Esophagus muscularis mucosa (tissue), 3 donors: ENCODE data around the gene WDR26.
"Not testable (repeated sequence)": the region's sequence is repeated elsewhere in the genome, so short reads cannot be mapped to it uniquely, and the experiment has no call there.

Source experiments
- POLR2A ChIP-seq: fragments of 450-650 bp; IDR thresholded peaks from one replicate; pipeline ENCODE4 v1.6.1; 2017; ENCODE audit warnings: antibody characterized with exemption, moderate library complexity, mild to moderate bottlenecking, low read depth
- TF ChIP-seq, protein P1 (sequence below), 3 experiments: fragments of 200-600 bp in 2 of 3; fragments of 450-650 bp in 1 of 3; sonication (generic) in 2 of 3; IDR thresholded peaks; one replicate each; pipeline ENCODE4 v1.5.1; 2017 to 2019; ENCODE audit warnings: antibody characterized with exemption in 3 of 3, mild to moderate bottlenecking in 2 of 3, moderate library complexity in 1 of 3

- TF ChIP-seq, protein P1, sequence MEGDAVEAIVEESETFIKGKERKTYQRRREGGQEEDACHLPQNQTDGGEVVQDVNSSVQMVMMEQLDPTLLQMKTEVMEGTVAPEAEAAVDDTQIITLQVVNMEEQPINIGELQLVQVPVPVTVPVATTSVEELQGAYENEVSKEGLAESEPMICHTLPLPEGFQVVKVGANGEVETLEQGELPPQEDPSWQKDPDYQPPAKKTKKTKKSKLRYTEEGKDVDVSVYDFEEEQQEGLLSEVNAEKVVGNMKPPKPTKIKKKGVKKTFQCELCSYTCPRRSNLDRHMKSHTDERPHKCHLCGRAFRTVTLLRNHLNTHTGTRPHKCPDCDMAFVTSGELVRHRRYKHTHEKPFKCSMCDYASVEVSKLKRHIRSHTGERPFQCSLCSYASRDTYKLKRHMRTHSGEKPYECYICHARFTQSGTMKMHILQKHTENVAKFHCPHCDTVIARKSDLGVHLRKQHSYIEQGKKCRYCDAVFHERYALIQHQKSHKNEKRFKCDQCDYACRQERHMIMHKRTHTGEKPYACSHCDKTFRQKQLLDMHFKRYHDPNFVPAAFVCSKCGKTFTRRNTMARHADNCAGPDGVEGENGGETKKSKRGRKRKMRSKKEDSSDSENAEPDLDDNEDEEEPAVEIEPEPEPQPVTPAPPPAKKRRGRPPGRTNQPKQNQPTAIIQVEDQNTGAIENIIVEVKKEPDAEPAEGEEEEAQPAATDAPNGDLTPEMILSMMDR (IDR thresholded peaks at IDR 0.05) = not testable (repeated sequence)
- not testable (repeated sequence) for TF ChIP-seq POLR2A
Measured at GRCh38 chr1:224480200-224480599, 45.6 kb upstream of the WDR26 start.
